Stimulated activated naive B cell treated with anti-CD40 and anti-IgM and Interleukin-4, amounts not matched to agents 10 μg/mL and 1 μg/mL and 100 μg/mL, for 72 hours (primary cell): Measurements from ENCODE around the gene UCP2.
A peak's percentile ranks its signal among the peaks of the same experiment; 100 is the strongest.

Experiments
- ATAC-seq, 2 donors: fragments of 150-1000 bp; cut with Tn5 transposase; replicated peaks; 2 replicates each; pipeline ENCODE4 v1.10.0; 2021; ENCODE audit warnings: moderate library complexity in 1 of 2
- DNase-seq: peaks from one replicate; pipeline ENCODE4 v3.0.0; 2021
- H3K27ac Mint-ChIP-seq: one replicate; pipeline ENCODE4 v1.8.0; 2022; ENCODE audit warnings: mild to moderate bottlenecking, mixed read lengths
- H3K27me3 Mint-ChIP-seq, 2 donors: one replicate each; pipeline ENCODE4 v1.8.0; 2022; ENCODE audit warnings: mixed read lengths in 2 of 2
- H3K36me3 Mint-ChIP-seq, 2 donors: one replicate each; pipeline ENCODE4 v1.8.0; 2022; ENCODE audit warnings: mixed read lengths in 2 of 2, mild to moderate bottlenecking in 1 of 2
- H3K4me1 Mint-ChIP-seq, 2 donors: one replicate each; pipeline ENCODE4 v1.8.0; 2022; ENCODE audit warnings: mixed read lengths in 2 of 2, mild to moderate bottlenecking in 1 of 2
- H3K4me3 Mint-ChIP-seq, 2 donors: one replicate each; pipeline ENCODE4 v1.8.0; 2022; ENCODE audit warnings: mild to moderate bottlenecking in 2 of 2, mixed read lengths in 2 of 2, moderate library complexity in 1 of 2
- H3K9me3 Mint-ChIP-seq, 2 donors: one replicate each; pipeline ENCODE4 v1.8.0; 2022; ENCODE audit warnings: mixed read lengths in 2 of 2, mild to moderate bottlenecking in 1 of 2

Gene UCP2

DNA sequence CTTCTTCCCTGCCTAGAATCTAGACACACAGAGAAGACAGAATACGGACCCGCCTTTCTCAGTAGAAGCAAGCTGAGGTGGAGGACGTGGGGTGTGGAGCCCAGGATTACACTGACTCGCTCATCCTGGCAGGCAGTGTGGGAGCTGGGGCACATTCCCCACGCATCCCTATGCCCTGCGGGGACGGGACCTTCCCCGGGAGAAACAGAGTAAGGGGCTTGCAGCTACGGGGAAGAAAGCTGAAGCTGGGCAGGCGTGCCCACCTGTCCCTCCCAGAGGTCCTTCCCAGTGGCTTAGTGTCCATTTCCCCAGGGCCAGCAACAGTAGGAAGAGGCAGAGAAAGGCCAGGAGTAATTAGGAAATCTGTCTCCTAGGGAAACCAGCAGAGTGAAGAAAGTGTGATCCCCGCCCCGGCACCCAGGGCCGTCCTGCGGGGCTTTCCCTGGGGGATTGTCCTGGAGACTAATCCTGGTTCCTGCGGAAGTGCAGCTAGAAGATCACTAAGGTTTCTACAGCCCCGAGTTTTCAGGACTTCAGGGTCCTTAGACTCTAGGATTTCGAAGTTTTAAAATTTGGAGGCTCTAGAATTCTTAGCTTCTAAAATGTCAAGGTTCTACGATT lies 24.0 kb downstream of the UCP2 start:
- DNase-seq (no peak), ATAC-seq (no peak)
- H3K4me1 Mint-ChIP-seq = peaks cover under 1 to 5% of the 10 kb centered on the region in 2 donors
- H3K9me3 Mint-ChIP-seq = no peaks in the 10 kb centered on the region
- H3K4me3 Mint-ChIP-seq = no peak overlapping the region
- no peak overlapping the region for H3K27ac Mint-ChIP-seq
- H3K36me3 Mint-ChIP-seq = no peaks in the 10 kb centered on the region
- peaks cover 6 to 22% of the 10 kb centered on the region in 2 donors for H3K27me3 Mint-ChIP-seq

GRCh38 chr11:73957654-73958361 lies 24.8 kb downstream of the UCP2 start:
- no peak for ATAC-seq
- no peak for DNase-seq
- Mint-ChIP-seq H3K4me3 (peak overlapping the region in 1 of 2 donors; percentile 67), H3K27ac (no peak overlapping the region), H3K9me3 (no peaks in the 10 kb centered on the region), H3K4me1 (peaks cover 7 to 8% of the 10 kb centered on the region in 2 donors), H3K27me3 (peaks cover 6 to 22% of the 10 kb centered on the region in 2 donors), H3K36me3 (no peaks in the 10 kb centered on the region)

DNA sequence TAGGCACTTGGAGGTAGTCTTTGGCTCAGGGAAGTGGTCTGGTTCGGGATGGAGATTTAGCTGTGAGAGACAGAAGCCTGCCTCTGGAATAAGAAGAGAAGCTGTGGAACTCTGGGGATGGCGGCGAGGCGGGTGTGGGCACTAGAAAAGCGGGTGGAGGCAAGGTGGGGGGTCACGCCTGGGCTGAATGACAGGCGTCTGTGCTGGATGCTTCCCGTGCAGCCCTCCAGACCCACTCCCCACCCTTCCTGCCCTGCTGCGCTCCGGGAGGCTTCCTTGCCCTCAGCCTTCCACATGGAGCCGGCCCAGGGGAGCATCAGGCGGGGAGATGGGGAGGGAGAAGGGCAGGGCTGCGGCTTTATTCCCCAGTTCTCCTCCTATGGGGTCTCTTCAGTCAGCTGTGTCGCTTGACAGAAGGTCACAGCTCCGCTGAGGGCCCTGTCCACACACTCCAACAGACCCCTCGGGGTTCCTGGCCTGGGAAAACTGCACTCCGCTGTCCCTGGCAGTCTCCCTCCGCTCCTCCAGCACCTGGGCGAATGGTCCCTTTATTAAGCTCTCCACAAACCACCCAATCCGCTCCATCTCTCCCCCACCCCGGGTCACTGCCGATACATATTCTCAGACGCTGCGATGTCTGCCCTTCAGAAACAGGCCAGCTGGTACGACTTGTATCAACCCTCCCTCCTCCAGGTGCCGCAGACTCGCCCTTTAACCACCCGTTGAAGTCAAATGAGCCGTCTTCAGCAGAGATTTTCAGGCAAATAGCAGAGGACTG lies 25.6 kb downstream of the UCP2 start:
- no peak overlapping the region for H3K27ac Mint-ChIP-seq
- ATAC-seq (peak in 1 of 2 donors; percentile 48), DNase-seq (no peak)

DNA sequence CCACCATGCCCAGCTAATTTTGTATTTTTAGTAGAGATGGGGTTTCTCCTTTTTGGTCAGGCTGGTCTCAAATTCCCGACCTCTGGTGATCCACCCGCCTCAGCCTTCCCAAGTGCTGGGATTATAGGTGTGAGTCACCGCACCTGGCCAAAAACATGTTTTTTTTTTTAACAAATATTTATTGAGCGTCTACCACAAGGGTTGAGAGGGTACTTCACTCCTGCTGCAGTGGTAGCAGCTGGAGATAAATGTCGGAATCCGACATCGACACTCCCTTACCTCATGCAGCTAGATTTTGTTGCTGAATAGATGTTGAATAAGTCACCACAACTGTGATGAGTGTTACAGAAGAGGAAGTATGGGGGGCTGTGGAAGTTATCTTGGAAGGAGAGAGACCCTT lies 30.8 kb downstream of the UCP2 start:
- Mint-ChIP-seq H3K27me3 (peaks cover 6 to 9% of the 10 kb centered on the region in 2 donors), H3K27ac (no peak overlapping the region), H3K4me1 (peaks cover 2 to 15% of the 10 kb centered on the region in 2 donors), H3K36me3 (peaks cover 0 to 2% of the 10 kb centered on the region in 2 donors), H3K4me3 (no peak overlapping the region), H3K9me3 (no peaks in the 10 kb centered on the region)
- ATAC-seq (no peak), DNase-seq (no peak)

More for the DNA sequence above, 25.6 kb downstream of the UCP2 start:
- Mint-ChIP-seq H3K4me1 (peaks cover 7 to 14% of the 10 kb centered on the region in 2 donors), H3K27me3 (peaks cover 6 to 22% of the 10 kb centered on the region in 2 donors), H3K36me3 (no peaks in the 10 kb centered on the region), H3K4me3 (peak overlapping the region; percentile 55 to 67), H3K9me3 (no peaks in the 10 kb centered on the region)

DNA sequence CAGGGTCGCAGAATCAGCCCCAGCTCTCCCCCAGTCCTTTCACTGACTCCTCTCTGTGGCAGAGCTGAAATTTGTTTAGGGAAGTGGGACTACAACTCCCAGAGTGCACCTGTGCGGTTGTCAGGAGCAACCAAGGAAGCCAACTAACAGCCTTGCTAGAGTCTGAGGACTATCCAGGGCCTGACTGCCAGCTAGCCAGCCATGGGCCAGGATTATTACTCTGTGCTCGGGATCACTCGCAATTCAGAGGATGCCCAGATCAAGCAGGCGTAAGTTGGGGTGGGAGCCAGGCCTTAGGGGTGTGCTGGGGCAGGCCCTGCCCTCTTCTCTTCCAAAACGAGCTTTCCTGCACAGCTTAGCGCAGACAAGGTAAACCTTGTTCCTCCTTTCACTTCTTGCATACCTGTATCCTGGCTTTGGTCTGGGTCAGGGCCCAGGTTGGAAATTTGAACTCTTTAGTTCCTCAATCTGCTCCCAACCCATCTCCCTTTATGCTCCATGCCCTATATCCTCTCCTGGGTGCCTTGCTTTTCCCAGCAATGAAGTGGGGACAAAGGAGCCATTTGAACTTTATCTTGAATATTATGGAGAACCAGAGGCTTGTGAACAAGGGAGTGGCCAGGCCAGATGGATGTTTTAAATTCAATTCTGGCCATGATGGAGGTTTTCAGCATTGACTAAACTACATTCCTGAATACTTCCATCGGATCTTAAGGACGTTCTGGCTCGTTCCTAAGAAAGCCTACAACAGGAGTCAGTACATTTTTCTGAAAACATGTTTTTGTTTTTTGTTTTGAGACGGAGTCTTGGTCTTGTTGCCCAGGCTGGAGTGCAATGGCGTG lies 31.6 kb downstream of the UCP2 start, which contains the start of gene DNAJB13:
TSS of gene DNAJB13 (plus strand) at position 158 of the 842 bp plus-strand sequence. CDS start at position 202, 44 bp downstream.
- peak; percentile 94 to 95 for ATAC-seq
- DNase-seq = no peak
- peaks cover 2 to 15% of the 10 kb centered on the region in 2 donors for H3K4me1 Mint-ChIP-seq
- H3K9me3 Mint-ChIP-seq = no peaks in the 10 kb centered on the region
- peaks cover 0 to 5% of the 10 kb centered on the region in 2 donors for H3K36me3 Mint-ChIP-seq
- H3K27ac Mint-ChIP-seq = no peak within 1 kb of the TSS
- H3K27me3 Mint-ChIP-seq = peaks cover 2 to 3% of the 10 kb centered on the region in 2 donors
- no peak within 1 kb of the TSS for H3K4me3 Mint-ChIP-seq

GRCh38 chr11:73949912-73950311 lies 32.7 kb downstream of the UCP2 start:
- ATAC-seq = no peak
- no peaks in the 10 kb centered on the region for H3K9me3 Mint-ChIP-seq
- H3K4me3 Mint-ChIP-seq = no peak overlapping the region
- no peak overlapping the region for H3K27ac Mint-ChIP-seq
- no peak for DNase-seq
- H3K36me3 Mint-ChIP-seq = peaks cover 0 to 5% of the 10 kb centered on the region in 2 donors
- no peaks in the 10 kb centered on the region for H3K27me3 Mint-ChIP-seq
- H3K4me1 Mint-ChIP-seq = peaks cover 2 to 15% of the 10 kb centered on the region in 2 donors

GRCh38 chr11:73949246-73949645 lies 33.4 kb downstream of the UCP2 start:
- no peaks in the 10 kb centered on the region for H3K27me3 Mint-ChIP-seq
- H3K36me3 Mint-ChIP-seq = peaks cover 0 to 5% of the 10 kb centered on the region in 2 donors
- ATAC-seq = no peak
- DNase-seq = no peak
- peaks cover 2 to 15% of the 10 kb centered on the region in 2 donors for H3K4me1 Mint-ChIP-seq
- H3K4me3 Mint-ChIP-seq = no peak overlapping the region
- no peaks in the 10 kb centered on the region for H3K9me3 Mint-ChIP-seq
- no peak overlapping the region for H3K27ac Mint-ChIP-seq

DNA sequence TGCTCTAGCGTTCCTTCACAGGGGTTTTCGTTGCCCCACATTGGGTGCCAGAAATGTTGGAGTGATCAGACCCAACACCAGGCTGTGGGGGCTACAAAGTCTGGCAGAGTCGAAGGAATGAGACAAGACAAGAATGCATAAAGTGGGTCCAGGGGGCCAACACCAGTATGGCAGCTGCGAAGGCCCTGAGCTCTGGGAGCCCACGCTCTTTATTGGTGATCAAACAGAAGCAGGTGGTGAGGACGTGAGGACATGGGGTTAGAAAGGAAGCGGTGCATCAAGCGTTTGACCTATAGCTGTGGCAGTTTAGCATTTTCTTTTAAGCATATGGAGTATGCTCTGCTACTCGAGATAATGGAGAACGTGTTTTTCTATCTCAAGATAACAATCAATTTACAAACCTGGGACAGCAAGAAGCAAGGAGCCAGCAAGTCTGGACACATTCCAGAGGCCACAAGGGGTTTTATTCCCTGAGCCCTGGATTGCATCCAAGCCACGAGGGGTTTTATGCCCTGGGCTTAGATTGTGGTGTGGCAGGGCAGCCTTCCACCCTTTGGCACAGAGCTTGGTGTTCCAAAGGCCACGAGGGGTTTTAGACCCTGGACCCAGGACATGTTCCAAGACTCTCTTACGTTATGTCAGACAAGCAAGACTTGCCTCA lies 35.7 kb downstream of the UCP2 start:
- DNase-seq = no peak
- Mint-ChIP-seq H3K36me3 (peaks cover 0 to 5% of the 10 kb centered on the region in 2 donors), H3K4me3 (no peak overlapping the region), H3K4me1 (no peaks in the 10 kb centered on the region), H3K27me3 (no peaks in the 10 kb centered on the region), H3K9me3 (no peaks in the 10 kb centered on the region), H3K27ac (no peak overlapping the region)
- ATAC-seq = no peak

GRCh38 chr11:73945396-73945795 lies 37.2 kb downstream of the UCP2 start:
- peaks cover 7 to 10% of the 10 kb centered on the region in 2 donors for H3K36me3 Mint-ChIP-seq
- H3K27ac Mint-ChIP-seq = no peak overlapping the region
- no peaks in the 10 kb centered on the region for H3K27me3 Mint-ChIP-seq
- no peaks in the 10 kb centered on the region for H3K9me3 Mint-ChIP-seq
- DNase-seq (no peak), ATAC-seq (no peak)
- H3K4me1 Mint-ChIP-seq = no peaks in the 10 kb centered on the region
- no peak overlapping the region for H3K4me3 Mint-ChIP-seq

- Mint-ChIP-seq H3K27me3 (no peaks in the 10 kb centered on the region), H3K36me3 (peaks cover 7 to 10% of the 10 kb centered on the region in 2 donors), H3K4me1 (no peaks in the 10 kb centered on the region), H3K9me3 (no peaks in the 10 kb centered on the region), H3K4me3 (no peak overlapping the region), H3K27ac (no peak overlapping the region)
- ATAC-seq (no peak), DNase-seq (no peak)
Observed at GRCh38 chr11:73944901-73945300, 37.7 kb downstream of the UCP2 start.

DNA sequence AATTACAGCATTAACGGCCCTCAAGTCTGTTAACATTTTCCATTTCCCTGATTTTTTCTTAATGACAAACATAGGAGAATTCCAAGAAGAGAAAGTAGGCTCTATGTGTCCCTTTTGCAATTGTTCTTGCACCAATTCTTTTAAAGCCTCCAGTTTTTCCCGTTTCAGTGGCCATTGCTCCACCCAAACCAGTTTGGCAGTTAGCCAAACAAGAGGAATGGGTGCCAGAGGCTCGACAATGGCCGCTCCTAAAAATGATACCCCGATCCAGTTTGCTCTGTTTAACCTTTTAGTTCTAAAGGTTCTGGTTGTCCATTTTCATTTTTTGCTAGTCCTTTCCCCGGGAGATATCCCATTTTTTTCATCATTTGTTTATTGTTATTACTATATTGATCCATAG lies 38.6 kb downstream of the UCP2 start:
- no peaks in the 10 kb centered on the region for H3K9me3 Mint-ChIP-seq
- no peak for DNase-seq
- H3K27me3 Mint-ChIP-seq = no peaks in the 10 kb centered on the region
- no peaks in the 10 kb centered on the region for H3K4me1 Mint-ChIP-seq
- no peak overlapping the region for H3K27ac Mint-ChIP-seq
- H3K4me3 Mint-ChIP-seq = no peak overlapping the region
- ATAC-seq = no peak
- peaks cover 7 to 10% of the 10 kb centered on the region in 2 donors for H3K36me3 Mint-ChIP-seq

DNA sequence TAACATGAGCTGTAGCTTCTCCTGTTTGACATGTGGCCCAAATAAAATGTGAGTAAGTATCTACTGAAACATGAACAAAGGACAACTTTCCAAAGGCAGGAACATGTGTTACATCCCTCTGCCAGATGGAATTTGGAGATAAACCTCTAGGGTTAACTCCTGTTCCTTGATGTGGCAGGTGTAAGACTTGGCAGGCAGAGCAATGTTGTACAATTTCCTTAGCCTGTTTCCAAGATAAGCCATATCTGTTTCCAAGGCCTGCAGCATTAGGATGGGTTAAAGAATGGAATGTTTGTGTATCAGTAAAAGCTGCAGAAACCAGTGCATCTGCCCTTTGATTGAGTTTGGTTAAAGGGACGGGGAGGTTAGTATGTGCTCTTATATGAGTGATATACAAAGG lies 40.6 kb downstream of the UCP2 start:
- Mint-ChIP-seq H3K27me3 (no peaks in the 10 kb centered on the region), H3K9me3 (peaks cover 0 to 5% of the 10 kb centered on the region in 2 donors), H3K36me3 (peaks cover 15 to 17% of the 10 kb centered on the region in 2 donors), H3K4me3 (no peak overlapping the region), H3K4me1 (no peaks in the 10 kb centered on the region), H3K27ac (no peak overlapping the region)
- DNase-seq = no peak
- ATAC-seq = no peak

- DNase-seq (no peak), ATAC-seq (no peak)
- Mint-ChIP-seq H3K36me3 (peaks cover 15 to 18% of the 10 kb centered on the region in 2 donors), H3K9me3 (peaks cover 0 to 5% of the 10 kb centered on the region in 2 donors), H3K4me1 (no peaks in the 10 kb centered on the region), H3K27ac (no peak overlapping the region), H3K27me3 (no peaks in the 10 kb centered on the region), H3K4me3 (no peak overlapping the region)
Observed at GRCh38 chr11:73940801-73941570, 41.7 kb downstream of the UCP2 start.
